ENCODE data around the gene KRTAP19-8.

KRTAP19-8 gene

GRCh38 chr21:31038376-31038775 is at the start of gene KRTAP19-8:
TSS of gene KRTAP19-8 (minus strand) at chr21:31038476. CDS start at chr21:31038443, 33 bp downstream.
- DNase-seq, result no peak

- no peak for DNase-seq
Measured at GRCh38 chr21:31087639-31088473, 49.6 kb upstream of the KRTAP19-8 start.

DNA sequence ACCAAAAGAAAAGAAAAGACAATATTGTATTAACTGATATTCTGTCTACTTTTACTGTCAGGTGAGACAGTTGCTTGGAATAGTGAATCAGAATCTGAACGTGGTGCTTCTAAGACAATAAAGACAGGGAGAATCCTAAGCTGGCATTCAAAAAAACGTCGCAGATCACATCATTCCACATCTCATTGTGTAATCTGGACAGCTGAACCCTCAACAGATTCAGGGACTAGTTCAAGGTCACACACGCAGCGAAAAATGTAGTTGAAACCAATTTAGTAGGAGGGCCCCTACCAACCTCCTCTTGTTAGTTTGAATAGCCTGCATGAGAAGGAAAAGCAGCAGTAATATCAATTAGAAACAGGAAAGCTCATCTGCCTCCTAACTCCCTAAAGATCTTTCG is 46.4 kb upstream of the KRTAP19-8 start:
- DNase-seq, result no peak

GRCh38 chr21:31078796-31079195 is 40.5 kb upstream of the KRTAP19-8 start:
- no peak for DNase-seq

GRCh38 chr21:31078216-31078615 is 39.9 kb upstream of the KRTAP19-8 start:
- DNase-seq, result no peak

DNA sequence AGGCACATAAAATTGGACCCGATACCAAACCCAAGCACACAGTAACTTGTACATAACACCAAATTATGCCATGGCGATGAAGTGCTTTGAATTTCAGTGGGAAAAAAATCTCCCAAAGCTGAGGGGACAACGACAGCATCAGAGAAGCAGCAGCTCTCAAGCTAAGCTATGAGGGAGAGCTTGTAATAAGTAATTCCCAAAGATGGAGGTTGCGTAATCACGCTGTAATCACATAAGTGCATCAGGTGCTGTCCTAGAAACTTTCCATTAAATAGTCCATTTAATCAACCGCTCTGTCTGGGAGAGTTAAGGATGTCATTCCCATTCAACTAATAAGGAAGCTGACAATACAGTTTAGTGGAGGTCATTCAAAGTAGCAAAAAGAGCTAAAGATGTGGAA is 37.6 kb upstream of the KRTAP19-8 start:
- no peak for DNase-seq

DNA sequence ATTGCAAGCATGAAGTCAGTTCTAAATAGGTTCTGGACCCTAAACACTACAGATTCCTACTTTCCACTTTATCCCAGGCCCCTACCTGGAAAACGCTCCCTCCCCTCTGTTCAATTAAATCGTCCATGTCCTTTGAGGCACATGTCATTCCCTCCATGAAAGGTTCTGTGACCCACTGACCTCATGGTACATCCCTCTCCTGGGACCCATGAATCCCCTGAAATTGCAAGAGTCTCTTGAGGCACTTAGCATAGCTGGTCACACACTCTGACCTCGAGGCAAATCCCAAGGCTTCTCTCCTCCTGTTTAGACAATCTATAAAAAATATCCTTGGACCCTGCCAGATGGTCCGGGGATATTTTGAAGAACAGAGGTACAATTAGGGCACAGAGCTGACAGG is 34.3 kb upstream of the KRTAP19-8 start:
- no peak for DNase-seq

DNA sequence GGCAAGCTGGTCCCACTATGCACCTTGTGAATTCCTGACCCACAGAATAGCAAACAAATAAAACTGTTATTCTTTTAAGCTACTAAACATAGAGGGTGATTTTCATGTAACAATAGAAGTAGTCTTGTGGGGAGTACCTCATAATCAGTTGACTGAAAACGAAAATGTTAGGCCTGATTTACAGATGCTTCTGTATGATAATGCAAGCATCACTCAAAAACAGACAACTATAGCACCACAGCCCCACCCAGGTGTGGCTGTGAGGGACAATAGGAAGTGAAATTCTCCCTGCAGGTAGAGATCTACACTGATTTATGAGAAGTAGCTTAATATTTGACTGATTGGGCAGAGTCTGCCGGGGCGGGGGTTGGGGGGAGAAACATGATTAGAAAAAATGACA is 26.5 kb upstream of the KRTAP19-8 start:
- no peak for DNase-seq

DNA sequence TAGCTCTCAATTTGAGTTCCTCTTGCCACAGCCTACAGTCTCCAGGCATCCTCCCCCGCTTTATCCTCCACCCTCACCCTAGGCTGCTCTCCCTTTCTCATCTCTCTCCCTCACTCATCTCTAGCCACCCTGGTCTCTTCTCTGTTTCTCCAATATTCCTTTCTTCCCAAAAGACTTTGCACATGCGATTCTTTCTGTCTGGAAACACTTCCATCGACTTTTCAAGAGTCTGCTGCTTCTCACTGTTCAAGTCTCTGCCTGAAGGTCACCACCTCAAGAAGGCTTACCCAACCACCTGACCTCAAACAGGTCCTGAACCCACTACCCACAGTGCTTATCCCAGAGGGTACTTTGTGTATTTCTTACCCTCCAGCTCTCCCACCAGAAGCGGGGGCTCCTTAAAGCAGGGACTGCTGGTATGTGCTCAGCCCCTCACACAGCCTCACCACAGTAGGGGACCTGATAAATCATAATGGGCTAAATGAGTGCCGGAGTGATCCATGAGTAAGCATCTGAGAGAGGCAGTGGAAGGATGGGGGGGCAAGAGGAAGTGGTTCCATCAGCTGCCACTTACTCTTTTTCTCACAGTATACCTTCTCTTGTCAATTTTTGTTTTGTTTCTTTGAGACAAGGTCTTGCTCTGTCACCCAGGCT is 14.3 kb upstream of the KRTAP19-8 start:
- no peak for DNase-seq

GRCh38 chr21:31050577-31051157 is 12.4 kb upstream of the KRTAP19-8 start:
- no peak for DNase-seq

GRCh38 chr21:31045841-31046240 is 7.6 kb upstream of the KRTAP19-8 start:
- DNase-seq, result no peak

DNA sequence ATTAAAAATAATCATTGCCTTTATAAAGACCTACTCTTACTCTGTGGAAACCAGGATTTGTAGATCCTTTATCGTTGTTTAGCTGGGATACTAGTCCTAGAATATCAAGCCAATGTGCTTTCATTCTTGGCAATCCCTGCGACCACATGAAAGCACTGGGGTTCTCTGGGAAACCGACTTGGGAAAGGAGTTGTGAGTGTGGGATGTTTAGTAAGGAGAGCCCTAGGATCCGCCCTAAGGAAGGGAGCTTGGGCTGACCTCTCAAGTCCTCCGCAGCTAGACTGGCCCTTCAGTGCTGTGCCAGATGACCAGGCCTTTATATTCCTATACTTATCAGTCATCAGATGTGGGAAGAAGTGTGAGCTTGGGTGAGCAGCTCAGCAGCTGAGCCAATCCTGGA is 5.2 kb upstream of the KRTAP19-8 start:
- DNase-seq, result no peak

GRCh38 chr21:31042080-31042464 is 3.8 kb upstream of the KRTAP19-8 start:
- no peak for DNase-seq

- DNase-seq, result no peak
Measured at GRCh38 chr21:31041295-31042079, 3.2 kb upstream of the KRTAP19-8 start.

- no peak for DNase-seq
Measured at GRCh38 chr21:31034378-31034777, 3.9 kb downstream of the KRTAP19-8 start.

GRCh38 chr21:31030367-31031106 is 7.7 kb downstream of the KRTAP19-8 start:
- no peak for DNase-seq

DNA sequence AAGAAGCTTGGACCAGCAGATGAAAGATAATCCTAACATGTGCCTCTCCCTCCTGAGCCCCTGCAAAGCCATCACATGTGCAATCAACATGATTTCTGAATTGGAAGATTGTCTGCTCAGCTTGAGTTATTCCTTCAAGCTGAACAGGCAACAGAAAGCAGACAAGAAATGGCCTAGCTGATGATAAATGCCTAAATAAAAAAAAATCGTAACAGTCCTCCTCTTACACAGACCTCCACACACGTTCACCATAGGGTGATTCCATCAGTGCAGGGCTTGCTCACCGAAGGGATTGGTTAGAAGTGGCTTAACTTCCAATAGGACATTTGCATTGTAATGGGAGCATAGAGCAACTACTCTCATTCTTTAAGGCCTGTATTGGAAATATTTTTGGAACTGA is 14.6 kb downstream of the KRTAP19-8 start:
- DNase-seq, result no peak

- no peak for DNase-seq
Measured at GRCh38 chr21:31022306-31022705, 16.0 kb downstream of the KRTAP19-8 start.

DNA sequence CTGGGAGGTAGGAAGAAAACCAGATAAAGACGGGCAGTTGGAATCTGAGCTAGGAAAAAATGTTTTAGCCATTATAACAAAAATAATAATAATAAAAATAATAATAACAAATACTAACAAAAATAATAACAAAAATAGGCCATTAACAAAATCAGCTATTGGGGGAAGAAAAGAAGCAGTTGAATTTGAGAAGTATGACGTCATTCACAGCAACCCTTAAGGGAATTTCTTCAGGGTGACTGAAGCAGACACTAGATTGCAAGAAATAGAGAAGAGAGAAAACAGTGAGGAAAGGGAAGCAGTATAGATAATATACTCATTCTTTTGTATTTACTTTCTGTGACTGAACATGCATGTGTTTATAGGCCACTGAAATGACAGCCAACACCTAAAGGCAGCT is 20.0 kb downstream of the KRTAP19-8 start:
- no peak for DNase-seq

DNA sequence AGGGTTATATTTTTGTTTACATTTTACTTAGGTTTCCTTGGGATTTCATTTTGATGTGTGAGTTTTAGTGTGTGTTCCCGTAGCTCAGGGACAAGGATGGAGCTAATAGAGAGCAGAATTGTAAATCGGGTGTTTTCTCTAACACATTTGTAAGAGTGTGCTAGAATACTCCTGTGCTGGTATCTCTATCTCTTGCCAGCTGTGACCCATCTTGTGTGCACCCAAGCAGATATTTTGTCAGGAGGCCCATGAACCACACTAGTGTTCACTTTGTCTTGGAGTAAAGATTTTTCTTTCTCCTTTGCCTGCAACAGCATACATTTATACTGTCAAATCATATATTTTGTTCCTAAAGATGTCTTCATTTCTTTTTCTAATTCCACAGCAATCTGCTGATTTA is 23.4 kb downstream of the KRTAP19-8 start:
- DNase-seq, result no peak

DNA sequence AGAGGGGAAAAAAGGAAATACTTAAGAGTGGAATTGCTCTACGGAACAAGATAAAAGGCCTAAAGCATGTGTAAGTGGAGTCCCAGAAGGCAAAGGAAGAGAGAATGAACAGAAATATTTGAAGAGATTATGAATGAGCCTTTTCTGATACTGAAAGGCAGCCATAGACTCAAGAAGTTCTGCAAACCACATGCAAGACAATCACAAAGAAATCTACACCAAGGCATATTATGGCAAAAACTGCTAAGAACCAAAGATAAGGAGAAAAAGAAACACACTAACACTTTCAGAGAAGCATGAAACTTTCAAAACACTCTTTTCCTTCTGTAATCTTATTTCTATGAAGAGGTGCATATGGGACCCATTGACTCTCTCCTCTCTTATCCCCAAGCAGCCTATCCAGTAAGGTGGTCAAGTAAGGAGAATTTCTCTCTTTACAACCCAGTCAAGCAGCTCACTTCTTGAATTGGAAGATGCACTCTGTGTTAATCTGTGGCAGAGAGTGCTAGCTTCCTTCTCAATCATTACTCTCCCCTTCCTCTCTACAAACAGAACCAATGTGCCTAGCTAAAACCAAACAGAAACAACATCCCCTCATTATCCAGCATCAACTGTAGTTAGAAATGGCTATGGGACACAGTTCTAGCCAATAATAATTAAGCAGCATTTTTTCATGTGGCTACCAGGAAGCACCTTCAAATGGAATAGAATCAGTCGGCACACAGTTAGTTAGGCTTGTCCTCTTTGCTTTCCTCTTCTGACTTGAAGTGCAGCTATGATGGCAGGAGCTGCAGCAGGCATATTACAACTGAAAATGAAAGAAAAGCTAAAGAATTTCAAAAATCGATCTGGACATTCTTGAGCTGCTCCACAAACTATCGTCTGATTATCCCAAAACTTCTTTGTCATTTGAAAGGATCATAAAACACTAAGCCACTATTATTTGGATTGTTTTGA is 25.9 kb downstream of the KRTAP19-8 start:
- DNase-seq, result no peak
